NCI-H1436 treated with DMSO at 0.1 percent for 48 hours (cell line): Measurements from ENCODE around the gene CDH4.

Source experiments
- DNase-seq: peaks from one replicate; lab custom pipeline; 2025; lab: John Stamatoyannopoulos, UW

Gene CDH4

DNA sequence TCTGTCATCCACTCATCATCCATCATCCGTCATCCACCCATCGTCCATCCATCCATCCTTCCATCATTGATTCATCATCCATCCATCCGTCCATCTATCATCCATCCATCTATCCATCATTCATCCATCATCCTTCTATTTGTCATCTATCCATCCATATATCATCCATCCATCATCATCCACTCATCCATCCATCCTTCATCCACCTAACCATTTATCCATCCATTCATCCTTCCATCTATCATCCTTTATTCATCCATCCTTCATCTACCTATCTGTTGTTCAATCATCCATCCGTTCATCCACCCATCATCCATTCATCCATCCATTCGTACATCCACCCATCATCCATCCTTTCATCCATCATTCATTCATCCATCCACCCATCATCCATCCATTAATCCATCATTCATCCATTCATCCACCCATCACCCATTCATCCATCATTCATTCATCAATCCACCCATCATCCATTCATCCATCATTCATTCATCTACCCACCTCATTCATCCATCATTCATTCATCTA lies 266.4 kb downstream of the CDH4 start:
- no peak for DNase-seq

DNA sequence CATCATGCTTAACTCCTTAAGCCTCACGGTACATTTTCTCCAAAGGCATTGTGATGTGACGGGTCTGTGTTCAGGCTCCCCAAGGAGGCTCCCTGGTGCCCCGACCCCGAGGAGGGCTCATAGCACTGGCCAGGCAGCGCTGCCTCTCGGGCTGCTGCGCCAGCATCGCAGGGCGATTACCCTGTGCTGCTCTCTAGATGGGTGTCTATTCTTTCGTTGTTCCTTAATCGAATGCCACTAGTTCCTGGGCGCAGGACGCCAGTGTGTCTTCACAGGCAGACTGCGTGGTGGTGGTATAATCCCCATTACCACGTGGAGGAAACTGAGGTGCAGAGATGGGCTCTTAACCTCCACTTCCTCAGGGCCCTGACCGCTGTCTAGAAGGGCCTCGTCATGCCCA lies 267.4 kb downstream of the CDH4 start:
- no peak for DNase-seq

DNA sequence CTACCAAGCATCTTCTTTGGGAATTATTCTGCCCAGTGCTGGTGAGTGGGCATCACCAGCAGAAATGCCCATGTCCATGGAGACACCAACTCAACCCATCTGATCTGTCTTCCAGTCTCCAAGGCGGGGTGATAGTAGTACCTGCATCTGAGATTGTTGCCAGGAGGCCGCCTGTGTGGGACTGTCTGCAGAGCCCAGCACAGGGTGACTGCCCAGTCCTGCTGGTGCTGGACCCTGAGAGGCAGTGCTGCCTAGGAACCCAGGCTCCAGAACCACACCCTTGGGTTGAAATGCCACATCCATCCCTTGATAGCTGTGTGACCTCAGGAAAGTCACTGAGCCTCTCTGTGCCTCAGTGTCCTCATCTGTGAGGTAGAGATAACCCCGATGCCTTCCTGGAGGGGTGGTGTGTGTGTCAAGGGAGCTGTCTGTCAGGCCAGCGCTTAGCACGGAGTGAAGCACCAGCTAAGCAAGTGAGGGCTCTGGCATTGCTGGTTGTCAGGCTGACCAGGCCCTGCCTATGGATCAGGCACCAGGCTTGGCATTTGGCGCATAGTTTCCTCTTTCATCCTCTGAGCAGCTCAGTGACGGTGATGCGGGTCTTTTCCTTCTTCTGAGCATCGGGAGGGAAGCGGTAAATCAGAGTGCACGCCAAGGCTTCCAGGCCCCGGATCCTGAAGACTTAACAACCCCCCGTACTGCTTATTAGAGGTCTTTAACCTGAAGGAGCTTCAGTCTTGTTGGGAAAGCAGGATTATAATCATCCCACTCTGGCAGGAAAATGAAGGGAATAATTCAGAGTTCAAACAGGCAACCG lies 268.2 kb downstream of the CDH4 start:
- no peak for DNase-seq

DNA sequence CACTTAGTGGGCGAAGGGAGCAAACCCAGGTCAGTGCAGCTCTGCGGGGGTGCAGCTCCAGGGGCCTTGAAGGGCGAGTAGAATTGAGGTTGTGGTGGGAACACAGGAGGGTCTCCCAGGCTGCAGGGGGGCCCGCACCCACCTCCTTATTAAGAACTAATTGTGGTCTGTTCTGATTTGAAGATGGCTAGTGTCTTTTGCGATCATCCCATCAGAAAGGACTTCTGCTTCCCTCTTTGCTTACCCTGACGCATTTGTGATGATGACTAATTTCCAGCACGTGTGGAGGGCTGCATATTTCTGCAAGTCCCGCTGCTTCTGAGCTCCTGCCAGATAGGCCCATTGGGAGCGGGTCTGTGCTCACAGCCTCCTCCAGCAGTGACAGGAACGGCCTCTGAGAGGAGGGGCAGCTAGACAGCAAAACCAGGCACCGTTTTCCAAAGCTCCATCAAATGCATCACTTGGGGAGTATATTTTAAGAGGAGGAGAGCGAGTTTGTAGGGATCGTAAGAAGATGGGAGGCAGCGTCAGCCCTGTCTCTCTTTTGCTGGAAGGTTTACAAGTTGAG lies 268.9 kb downstream of the CDH4 start:
- DNase-seq, result no peak

DNA sequence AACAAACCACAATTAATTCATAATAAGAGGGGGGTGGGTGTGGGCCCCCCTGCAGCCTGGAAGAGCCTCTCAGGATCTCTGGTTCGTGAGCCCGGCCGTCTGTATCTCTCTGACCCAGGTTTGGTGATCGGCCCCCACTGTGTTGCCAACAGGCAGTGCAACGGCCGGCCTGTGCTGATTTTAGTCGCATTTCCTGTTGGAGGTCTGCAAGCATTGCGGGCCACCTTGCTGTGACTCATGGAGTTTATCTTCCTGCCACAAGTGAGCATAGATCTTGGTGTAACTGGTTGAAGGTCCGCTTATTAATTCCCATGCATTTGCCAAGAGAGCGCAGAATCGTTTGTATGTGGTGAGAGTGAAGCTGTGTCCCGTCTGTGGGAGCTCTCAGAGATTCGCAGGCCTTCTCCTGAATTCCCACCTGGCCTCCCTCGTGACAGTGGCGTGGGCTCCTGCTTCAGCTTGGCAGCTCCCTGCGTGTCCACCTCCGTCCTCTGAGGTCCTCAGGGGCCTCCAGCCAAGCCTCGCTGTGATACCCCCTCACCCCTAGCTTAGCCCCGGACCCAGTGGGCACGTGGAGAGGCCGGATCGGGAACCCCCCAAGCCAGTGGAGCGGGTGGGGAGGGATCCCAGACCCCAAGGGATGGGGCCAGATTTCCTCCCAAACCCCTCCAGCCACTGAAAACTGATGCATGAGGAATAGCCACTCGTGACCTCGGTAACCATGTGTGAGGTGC lies 269.8 kb downstream of the CDH4 start:
- DNase-seq, result no peak

DNA sequence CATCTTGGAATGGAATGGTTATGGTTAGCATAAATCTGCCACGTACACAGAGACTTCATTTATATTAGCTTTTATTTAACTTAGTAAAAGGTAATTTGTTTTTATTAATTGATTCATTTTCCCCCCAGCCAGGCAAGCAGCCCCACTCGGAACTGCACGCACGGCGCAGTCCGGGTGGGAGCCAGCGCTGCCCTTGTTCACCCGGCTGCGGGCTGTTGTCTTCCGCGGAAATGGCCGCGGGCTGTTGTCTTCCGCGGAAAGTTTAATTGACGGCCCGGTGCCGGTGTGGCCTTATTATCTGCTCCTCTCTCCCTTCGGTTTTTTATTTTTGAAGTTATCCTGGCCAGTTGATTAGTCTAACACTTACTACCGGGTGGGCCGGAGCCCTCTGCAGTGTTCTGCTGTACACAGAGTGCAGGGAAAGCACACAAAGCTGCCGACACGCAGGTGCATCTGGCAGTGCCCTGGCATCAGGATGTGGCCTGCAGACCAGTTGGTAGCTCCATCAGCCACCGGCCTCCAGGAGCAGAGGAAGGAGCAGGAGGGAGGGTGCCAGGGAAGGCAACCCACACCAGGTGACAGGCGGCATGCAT lies 270.5 kb downstream of the CDH4 start:
- no peak for DNase-seq

DNA sequence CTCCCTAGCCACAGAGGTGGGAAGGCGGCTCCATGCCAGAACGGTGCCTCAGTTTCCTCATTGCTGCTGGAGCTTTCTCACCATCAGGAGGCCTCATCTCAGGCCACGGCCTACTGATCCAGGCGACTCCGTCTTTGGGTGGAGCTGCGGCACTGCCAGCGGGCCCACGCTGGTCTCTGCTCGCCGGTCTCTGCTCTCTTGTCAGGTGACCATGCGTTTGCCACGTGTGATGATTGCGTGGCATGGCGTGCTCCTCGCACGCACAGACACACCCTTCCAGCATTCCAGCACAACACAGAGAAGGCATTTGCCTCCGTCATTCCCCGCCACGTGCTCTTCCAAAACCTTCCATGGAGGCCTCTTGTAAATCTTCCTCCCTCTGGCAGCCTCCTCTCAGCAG lies 271.1 kb downstream of the CDH4 start:
- no peak for DNase-seq

DNA sequence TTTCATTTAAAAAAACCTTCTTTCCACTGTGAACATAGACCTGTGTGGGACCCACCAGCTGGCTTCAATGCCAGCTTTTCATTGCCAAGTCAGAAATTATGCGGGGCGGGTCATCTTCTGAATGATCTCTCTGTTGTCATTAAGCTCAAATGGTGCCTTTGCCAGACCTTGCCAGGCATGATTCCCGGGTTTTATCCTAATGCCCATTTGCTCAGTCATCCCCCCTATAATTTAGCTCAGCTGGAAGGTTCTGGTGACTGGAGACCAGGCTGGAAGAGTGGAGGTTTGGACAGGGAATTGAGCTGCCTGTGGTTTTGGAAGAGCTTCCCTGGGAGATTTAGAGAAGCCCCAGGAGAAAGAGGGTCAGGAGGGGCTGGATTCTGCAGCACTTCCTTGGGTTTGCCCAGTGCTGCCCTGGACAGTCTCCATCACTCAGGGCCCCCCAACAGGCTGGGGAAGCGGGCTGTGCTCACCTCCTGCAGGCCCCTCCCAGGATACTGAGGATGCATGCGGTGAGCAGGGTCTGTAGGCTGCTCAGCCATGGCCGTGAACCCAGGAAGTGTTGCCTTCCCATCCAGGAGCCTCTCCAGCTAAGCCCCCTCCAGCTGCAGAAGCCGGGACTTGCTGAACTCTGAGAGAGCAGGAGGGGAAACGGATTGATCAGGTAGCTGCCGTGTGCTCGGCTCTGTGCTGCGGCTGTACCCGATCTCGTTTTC lies 273.0 kb downstream of the CDH4 start:
- no peak for DNase-seq

DNA sequence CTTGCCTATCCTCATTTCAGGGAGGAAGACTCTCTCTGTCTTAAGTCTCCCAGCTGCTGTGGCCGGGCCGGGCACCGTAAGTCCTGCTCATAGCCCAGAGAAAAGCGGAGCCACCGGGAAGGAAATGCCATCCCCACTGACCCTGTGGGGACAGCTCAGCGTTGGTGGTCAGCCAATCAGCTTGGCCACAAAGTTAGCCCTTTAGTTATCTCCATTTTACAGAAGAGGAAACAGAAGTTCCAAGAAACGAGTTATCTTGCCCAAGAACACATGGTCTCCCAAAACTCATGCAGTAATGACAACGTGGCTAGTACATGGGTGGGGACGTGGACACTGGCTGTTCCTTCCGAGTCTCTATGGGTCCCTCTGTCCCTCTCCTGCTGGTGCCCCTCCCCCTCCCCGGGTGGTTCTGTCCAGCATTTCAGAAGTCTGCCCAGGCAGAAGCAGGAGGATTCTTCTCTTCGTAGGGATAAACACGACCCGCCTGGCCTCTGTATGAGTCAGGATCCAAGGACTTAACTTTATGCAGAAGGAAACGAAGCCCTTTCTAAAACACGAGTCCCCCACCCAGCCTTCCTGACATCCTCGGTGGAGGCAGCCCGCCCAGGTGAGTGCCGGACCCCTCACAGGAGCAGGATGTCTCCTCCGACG lies 273.8 kb downstream of the CDH4 start:
- DNase-seq, result no peak

DNA sequence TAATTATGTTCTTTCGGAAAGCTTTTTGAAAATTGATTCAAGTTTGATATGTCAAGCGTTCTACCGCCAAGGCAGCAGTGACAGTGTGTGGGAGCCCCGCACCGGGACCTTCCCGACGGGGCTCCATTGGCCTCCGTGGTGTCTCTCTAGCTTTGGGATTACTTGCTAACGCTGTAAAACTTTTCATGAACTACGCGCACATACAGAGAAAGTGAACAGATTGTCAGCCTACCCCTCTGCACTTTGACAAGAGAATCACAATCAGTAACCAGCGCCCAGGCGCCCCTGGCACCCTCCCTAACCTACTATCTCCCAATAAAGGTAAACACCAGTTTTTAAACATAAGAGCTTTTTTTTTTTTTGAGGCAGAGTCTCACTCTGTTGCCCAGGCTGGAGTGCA lies 274.8 kb downstream of the CDH4 start:
- DNase-seq, result no peak

DNA sequence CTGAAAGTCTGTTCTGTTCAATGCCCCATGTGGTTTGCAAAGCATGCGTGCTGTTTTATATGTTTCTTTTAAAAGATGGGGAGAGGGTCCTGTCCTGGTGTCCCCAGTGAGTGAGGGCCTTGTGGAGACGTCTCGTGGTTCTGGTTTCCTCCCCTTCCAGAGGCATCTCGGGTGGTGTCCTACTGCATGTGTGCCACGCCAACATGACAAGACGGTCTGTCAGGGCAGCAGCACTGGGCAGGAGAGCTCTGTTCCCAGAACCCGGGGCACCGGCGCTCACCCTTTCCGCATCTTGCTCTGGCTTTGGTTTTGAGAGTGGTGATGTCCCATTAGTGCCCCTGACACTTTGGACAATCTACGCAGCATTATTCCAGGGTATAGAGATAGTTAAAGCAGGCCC lies 275.6 kb downstream of the CDH4 start:
- DNase-seq, result no peak

DNA sequence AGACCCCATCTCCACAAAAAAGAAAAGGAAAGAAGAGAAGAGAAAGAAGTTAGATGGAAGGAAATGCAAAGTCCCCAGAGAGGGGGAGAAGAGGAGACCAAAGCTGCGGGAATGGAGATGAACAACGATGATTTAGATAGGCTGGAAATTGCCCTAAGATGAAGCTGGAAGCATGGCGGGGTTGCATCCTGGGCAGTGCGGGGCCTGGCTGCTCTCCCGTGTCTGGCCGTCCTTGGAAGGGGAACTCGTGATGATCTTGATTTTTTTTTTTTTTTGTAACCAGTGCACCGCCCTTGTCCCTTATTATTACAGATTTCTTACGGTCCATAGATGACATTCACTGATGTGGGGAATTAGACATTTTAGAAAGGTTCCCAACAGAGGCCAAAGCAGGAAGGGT lies 276.5 kb downstream of the CDH4 start:
- DNase-seq, result no peak

DNA sequence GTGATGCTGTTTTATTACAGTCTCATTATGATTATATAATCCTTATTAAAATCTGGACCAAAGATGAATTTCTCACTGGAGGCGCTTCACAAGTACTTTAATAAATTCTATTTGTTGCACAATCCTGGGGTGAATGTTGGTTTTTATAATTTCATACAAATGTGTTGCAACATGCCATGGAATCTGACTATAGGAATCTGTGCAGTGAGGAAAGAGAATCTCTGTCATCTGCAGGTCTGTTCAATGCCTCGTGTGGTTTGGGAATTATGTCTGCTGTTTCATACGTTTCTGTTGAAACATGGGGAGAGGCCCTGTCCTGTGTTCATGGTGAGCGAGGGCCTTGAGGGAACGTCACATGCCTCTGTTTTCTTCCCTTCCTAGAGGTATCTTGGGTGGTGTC lies 277.3 kb downstream of the CDH4 start:
- no peak for DNase-seq

DNA sequence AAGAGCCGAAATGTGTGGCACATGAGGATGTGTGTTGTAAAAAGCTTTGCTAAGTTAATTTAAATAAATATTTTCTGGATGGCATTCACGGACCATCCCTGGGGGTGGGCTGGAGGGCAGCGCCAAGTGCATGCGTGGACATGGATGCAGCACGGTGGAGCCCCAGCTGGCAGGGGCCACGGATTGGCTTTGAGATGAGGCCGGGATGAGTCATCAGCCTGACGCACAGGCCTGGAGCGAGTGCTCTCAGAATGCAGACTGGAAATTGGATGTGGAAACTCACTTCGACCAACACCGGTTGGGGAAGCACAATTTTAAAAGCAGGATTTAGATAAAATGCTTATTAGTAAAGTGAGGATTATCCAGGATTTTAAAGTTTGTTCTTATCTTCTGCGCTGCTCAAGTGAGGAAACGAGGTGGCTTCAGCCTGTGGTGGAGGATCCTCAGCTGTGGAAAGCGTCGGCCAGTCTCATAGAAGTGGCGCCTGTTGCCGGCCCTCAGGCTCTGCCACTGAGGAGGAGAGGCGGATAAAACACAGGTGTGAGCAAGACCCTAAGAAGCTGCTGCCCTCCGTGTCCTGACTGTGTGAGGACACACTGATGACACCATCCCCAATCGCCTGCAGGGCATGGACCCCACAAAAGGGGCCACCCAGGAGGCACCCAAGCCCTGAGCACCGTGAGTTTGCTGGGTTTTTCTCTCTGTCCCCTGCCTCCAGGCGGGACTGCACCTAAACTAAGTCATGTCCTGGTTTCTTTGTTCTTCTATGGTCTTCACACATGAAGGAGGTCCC lies 279.7 kb downstream of the CDH4 start:
- DNase-seq, result no peak

DNA sequence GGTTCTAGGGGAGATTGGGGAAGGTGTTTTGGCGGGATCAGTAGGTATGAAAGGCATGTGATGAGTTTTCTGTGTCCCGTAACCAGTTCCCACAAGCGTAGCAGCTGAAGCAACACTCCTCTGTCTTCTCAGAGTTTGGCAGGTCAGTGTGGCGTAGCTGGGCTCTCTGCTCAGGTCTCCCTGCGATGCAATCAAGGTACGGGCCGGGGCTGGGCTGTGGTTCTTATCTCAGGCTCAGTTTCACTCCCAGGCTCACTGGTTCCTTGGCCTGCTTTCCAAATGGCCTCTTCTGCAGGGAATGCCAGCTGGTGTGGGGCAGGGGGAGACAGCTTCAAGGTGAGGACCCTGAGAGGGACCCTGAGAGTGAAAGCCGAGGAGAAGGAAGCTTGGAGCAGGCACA lies 280.7 kb downstream of the CDH4 start:
- no peak for DNase-seq

DNA sequence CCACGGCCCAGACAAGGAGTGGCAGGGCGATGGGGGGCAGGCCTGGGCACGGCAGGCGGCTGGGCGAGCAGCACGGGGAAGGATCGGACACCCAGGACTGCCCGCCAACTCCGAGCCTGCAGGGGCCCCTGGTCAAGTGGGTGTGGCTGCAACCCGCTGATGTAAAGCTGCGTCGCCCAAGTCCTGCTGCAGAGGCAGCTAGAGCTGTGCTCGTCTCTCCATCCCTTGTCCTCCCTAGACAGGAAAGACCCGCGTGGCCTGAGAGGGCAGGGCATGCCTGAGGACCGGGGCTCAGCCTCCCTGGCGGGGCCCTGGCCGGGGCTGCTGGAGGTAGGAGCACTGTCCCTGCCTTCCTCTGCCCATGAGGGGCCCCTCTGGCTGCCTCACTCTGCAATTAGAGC lies 281.2 kb downstream of the CDH4 start:
- DNase-seq, result no peak

DNA sequence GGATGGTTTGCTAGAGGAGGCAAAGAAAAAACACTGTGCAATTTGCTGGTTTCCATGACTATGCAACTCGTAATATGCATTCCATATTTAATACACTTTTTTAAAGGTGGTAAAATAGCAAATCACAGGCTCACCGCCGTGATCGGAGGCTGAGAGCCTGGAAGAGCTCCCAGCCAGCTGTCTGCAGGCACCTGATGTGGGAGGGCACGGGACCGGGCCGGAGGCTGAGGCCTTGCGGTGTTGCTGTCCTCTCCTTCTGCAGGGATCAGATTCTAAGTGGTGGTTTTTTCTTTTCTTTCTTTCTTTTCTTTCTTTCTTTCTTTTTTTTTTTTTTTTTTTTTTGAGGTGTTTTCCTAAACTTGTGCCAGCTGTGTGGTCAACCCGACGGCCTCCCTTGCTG lies 282.3 kb downstream of the CDH4 start:
- DNase-seq, result no peak

DNA sequence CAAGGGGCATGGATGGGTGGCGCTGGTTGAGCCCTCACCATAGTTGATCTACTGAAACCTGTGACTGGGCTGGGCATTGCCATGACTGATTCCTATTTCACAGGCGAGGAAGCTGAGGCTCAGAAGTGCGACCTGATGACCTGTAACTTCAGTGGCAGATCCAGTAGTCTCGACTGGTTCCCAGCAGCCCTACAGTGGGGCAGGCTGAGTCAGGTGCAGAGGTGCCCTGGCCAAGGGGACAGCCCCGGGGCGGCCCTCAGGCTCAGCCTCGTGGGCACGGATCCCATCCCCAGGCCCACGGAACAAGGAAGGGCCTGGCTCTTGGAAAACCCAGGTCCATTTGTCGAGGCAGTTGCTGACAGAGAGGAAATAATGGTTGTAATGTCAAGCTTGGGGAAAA lies 283.0 kb downstream of the CDH4 start:
- DNase-seq, result no peak

DNA sequence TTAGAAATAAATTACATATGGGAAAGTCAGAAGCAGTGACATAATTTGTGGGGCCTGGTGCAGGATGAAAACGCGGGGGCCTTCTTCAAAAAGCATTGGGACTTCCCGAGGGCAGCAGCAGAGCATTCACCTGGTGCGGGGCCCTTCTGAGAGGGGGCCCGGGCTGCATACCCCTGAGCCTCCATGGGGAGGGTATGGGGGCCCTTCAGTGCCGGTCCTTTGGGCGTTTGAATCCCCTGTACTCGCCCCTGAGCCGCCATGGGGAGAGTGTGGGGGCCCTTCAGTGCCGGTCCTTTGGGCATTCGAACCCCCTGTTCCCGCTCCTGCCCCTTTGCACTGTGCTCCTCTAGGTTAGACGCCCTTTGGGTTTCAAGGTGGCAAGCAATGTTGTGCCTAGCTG lies 283.5 kb downstream of the CDH4 start:
- DNase-seq, result no peak

DNA sequence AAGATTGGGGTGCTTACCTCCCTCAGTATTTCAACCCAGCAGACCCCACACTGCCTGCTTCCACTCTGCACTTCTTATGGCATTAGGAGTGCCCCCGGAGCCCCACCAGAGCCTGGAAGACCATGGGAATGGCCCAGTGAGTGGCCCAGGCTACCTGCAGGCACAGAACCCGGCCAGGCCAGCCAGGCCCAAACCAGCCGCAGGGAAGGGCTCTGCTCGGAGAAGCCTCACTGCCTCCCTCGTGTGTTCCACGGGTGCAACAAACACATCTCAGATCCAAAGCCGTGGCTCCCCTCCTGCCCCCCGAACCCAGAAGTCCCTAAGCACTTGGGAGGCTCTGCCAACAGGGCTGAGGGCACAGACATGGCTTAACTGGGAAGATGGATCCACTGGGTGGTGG lies 283.9 kb downstream of the CDH4 start:
- DNase-seq, result no peak

DNA sequence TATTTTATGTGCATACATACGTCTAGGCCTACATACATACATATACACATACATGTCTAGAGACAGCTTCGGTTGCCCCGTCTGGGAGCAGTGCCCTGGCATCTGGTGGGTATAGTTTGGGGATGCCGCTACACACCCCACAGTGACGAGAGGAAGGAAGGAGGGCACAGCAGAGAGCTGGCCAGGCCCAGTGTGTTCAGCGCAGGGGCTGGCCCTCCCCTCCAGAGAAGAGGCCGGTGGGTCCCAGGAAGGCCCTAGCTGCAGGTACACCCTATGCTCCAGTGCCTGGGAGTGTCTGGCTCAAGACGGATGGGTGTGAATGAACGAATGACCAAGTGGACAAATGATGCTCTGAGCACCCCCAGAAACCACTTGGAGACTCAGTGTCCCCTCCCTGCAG lies 284.6 kb downstream of the CDH4 start:
- DNase-seq, result no peak
